Measurements from ENCODE around the gene C3orf22.
"Not testable (repeated sequence)": the region's sequence is repeated elsewhere in the genome, so short reads cannot be mapped to it uniquely, and the experiment has no call there.

The C3orf22 gene

DNA sequence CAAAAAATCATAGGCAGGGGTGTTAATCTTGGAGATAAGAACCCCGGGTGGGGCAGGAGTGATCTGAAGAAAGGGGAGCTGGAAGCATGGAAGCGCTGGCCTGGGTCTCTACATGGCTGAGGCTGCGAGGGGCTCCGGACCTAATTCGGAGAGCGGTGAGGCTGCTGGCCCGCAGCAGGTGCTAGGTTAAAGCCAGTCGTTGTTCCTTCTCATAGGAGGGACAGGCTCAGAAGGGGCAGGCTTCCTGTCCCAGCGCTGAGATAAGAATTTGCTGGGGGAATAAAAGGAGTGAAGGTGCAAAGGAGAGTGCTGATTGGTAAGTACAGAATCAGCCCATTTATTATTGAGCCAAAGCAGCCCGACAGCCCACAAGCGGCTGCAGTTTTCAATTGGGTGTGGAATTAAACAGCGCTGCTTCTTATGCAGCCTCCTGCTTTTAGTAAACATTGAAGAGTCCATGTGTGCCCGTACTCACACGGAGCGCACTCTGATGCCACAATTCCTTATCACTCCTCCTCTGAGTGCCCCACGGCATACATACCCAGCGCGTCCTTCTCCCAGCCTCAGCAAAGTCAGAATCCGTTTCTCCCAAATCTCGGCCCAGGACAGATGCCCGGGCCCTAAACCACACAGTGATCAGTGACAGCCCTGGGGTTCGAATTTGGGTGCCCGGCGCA is 17.6 kb downstream of the C3orf22 start:
- peaks cover 5% of the 10 kb centered on the region for H3K27me3 Mint-ChIP-seq
- H3K4me1 Mint-ChIP-seq = peaks cover 5% of the 10 kb centered on the region
- ATAC-seq (no peak), DNase-seq (no peak)
- H3K36me3 Mint-ChIP-seq (ENCODE audit: low read depth) = no peaks in the 10 kb centered on the region
- no peak overlapping the region for H3K4me3 Mint-ChIP-seq
- H3K27ac Mint-ChIP-seq = no peak overlapping the region
- peaks cover 4% of the 10 kb centered on the region for H3K9me3 Mint-ChIP-seq

DNA sequence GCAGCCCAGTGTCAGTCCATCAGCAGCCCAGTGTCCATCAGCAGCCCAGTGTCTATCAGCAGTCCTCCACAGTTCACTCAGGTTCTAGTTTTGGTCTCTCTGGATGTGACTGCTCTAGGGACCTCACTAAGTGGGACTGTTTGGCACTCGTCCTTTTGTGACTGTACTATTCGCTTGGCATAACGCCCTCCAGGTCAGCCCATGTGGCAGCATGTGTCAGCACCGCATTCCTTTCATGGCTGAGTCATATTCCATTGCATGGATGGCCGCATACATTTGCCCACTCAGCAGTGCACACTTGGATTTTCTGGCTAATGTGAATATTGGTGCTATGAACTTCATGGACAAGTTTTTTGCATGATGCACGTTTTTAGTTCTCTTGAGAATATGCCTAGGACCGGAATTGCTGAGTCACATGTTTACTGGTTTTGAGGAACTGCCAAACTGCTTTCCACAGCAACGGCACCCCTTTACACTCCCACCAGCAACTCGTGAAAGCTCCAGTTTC is 18.3 kb downstream of the C3orf22 start:
- Mint-ChIP-seq H3K27me3 (peaks cover 5% of the 10 kb centered on the region), H3K4me1 (peaks cover 5% of the 10 kb centered on the region), H3K27ac (no peak overlapping the region), H3K9me3 (peaks cover 4% of the 10 kb centered on the region), H3K4me3 (no peak overlapping the region), H3K36me3 (ENCODE audit: low read depth) (no peaks in the 10 kb centered on the region)
- ATAC-seq (no peak), DNase-seq (no peak)

DNA sequence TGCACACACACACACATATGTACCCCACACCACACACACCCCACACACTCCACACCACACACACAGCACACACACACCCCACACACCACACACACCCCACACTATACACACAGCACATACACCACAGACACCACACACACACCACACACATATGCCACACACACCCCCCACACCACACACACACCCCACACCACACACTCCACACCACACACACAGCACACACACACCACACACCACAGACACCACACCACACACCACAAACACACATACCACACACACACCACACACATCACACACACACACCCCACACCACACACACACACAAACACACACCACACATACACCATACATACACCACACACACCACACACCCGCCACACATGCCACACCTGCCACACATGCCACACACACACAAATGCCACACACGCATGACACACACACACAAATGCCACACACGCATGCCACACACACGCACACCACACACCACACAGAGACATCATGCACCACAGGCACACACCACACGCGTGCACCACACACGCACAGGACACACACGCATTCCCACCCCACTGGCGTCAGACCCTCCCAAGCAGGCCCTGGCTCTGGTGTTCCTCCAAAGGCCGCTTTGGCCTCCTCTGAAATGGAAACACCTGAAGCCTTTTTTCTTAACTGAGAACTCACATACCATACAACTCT is 19.0 kb downstream of the C3orf22 start:
- no peaks in the 10 kb centered on the region for H3K36me3 Mint-ChIP-seq (ENCODE audit: low read depth)
- ATAC-seq (no peak), DNase-seq (no peak)
- no peak overlapping the region for H3K4me3 Mint-ChIP-seq
- peaks cover 4% of the 10 kb centered on the region for H3K9me3 Mint-ChIP-seq
- H3K27ac Mint-ChIP-seq = no peak overlapping the region
- peaks cover 5% of the 10 kb centered on the region for H3K4me1 Mint-ChIP-seq
- peaks cover 9% of the 10 kb centered on the region for H3K27me3 Mint-ChIP-seq

DNA sequence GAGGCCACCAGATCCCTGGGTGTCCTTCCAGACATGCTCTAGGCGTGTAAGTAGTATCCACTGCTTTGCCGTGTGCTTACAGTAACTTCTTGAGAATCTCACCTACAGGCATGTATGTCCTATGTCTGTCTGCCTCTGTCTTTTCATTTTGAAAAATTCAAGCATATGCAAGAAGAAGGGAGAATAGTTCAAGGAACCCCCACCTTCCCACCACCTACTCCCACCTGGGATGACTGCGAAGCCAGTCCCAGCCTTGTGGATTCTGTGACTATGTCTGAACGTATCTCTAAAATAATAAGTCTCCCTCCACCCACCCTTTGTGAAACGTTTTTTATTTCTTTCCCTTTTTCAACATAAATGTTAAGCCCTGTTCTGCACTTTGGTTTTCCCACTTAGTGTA is 19.8 kb downstream of the C3orf22 start:
- H3K4me1 Mint-ChIP-seq = peaks cover 5% of the 10 kb centered on the region
- H3K27me3 Mint-ChIP-seq = peaks cover 9% of the 10 kb centered on the region
- H3K36me3 Mint-ChIP-seq (ENCODE audit: low read depth) = no peaks in the 10 kb centered on the region
- no peak for ATAC-seq
- H3K4me3 Mint-ChIP-seq = no peak overlapping the region
- no peak for DNase-seq
- no peak overlapping the region for H3K27ac Mint-ChIP-seq
- peaks cover 4% of the 10 kb centered on the region for H3K9me3 Mint-ChIP-seq

DNA sequence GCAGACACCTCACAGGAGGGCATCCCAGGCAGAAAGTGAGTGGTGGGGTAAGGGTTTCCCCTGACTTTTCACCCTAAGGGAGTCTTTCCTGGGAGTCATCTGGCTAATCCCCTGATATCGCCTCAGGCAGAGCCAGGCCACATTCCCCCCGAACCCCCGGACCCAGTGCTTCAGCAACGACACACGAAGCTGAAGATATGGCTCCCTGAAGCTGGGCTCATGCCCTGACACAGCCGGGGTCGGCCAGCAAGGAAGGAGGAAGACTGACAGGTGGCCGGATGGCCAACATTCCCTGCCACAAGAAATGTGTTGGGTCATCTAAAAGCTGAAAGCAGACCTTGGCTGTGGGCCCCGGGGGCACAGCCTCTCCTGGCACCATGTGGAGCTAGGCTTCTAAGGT is 20.4 kb downstream of the C3orf22 start:
- H3K4me3 Mint-ChIP-seq = no peak overlapping the region
- no peak for ATAC-seq
- no peaks in the 10 kb centered on the region for H3K36me3 Mint-ChIP-seq (ENCODE audit: low read depth)
- no peak overlapping the region for H3K27ac Mint-ChIP-seq
- peaks cover 15% of the 10 kb centered on the region for H3K27me3 Mint-ChIP-seq
- H3K4me1 Mint-ChIP-seq = peaks cover 5% of the 10 kb centered on the region
- DNase-seq = no peak
- H3K9me3 Mint-ChIP-seq = peaks cover 4% of the 10 kb centered on the region

DNA sequence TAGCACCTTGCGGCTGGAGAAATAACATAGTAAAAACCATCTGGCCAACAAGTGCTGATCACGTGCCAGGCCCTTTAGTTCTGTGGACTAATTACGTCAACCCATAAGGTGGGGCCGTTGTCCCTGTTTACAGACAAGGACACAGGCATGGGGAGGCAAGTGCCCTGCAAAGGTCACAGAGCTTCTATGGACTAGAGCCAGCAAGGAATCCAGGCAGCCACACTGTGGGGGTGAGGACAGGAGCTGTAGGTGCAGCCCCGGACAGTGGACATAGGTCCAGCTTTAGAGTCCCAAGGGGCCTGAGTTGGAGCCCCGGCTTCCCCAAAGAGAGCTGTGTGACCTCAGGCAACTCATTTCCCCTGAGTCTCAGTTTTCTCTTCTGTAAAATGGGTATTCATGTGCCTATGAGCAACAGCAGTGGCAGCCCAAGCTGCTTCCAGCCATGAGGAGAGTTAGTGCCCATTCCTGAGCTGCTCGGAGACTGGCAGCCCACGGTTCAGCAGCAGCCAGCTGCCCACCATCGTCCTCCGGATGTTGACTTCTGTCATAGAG is 20.9 kb downstream of the C3orf22 start:
- no peak overlapping the region for H3K4me3 Mint-ChIP-seq
- peaks cover 5% of the 10 kb centered on the region for H3K4me1 Mint-ChIP-seq
- ATAC-seq (no peak), DNase-seq (no peak)
- no peak overlapping the region for H3K27ac Mint-ChIP-seq
- H3K9me3 Mint-ChIP-seq = peaks cover 4% of the 10 kb centered on the region
- H3K36me3 Mint-ChIP-seq (ENCODE audit: low read depth) = no peaks in the 10 kb centered on the region
- peaks cover 15% of the 10 kb centered on the region for H3K27me3 Mint-ChIP-seq

DNA sequence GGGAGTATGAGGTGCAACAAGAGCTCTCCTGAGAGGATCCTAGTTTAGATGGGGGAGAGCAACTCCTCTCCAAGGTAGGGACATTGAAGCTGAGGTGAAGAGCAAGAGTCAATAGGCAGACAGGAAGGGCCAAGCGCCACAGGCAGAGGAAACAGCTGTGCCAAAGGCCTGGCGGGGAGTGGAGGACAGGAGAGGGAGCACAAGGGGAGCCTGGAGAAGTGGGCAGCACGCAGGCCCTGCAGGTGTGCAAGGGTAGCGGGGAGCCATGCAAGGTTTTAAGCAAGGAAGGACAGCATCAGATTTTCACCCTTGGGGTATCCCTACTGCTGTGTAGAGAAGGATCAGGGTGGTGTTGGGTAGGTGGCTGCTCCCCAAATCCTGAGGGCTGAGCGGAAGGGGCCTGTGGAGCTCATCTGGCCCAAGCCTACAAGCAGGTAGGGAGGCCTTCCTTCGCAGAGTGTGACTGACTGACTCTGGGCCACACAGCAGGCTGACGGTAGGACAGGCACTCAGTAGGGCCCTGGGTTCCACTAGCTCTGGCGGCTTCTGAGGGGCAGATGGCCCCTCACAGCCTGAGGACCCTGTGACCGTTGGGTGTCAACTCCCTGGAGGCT is 21.5 kb downstream of the C3orf22 start:
- no peak for ATAC-seq

DNA sequence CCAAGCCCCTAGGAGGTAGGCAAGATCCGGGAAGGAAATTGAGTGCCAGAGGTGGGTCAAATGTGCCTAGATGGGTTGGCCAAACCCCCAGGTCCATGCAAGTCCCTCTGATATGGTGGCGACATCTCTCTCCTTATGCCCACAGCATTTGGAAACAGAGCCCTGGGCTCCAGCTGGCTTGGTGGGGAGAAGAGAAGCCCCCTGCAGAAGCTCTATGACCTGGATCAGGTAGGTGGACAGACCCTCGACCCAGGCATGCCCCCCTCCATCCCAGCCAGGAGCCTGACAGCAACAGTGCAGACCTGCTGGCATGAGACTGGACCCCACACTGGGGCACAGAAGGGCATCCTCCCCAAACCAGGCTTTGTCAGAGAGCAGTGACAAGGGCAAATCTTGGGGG is 22.6 kb downstream of the C3orf22 start:
- DNase-seq (no peak), ATAC-seq (no peak)
- Mint-ChIP-seq H3K27me3 (peaks cover 15% of the 10 kb centered on the region), H3K36me3 (ENCODE audit: low read depth) (no peaks in the 10 kb centered on the region), H3K4me3 (no peak overlapping the region), H3K4me1 (peaks cover 5% of the 10 kb centered on the region), H3K9me3 (peaks cover 4% of the 10 kb centered on the region), H3K27ac (no peak overlapping the region)

More for the DNA sequence above, 21.5 kb downstream of the C3orf22 start:
- Mint-ChIP-seq H3K27me3 (peaks cover 15% of the 10 kb centered on the region), H3K36me3 (ENCODE audit: low read depth) (no peaks in the 10 kb centered on the region), H3K9me3 (peaks cover 4% of the 10 kb centered on the region), H3K27ac (no peak overlapping the region), H3K4me1 (peaks cover 5% of the 10 kb centered on the region), H3K4me3 (no peak overlapping the region)
- no peak for DNase-seq

DNA sequence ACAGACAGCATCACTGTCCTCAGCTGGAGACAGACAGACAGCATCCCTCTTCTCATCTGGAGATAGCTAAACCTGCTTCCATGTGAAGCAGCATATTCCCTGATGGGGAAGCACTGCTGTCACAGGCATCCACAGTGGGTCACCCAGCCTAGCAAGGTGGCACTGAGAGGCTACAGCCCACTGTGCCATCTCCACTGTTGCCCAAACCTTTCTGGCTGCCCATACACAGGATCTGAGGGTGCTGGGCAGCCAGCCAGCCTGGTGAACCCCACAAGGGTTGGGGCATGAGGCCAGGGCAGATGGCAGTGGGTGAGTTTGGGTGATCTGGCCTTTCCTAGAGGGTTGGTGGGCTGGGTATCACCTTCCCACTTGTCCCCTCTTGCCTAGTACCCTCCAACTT is 23.1 kb downstream of the C3orf22 start:
- Mint-ChIP-seq H3K27ac (no peak overlapping the region), H3K36me3 (ENCODE audit: low read depth) (no peaks in the 10 kb centered on the region), H3K27me3 (peaks cover 15% of the 10 kb centered on the region), H3K4me1 (peaks cover 2% of the 10 kb centered on the region), H3K4me3 (no peak overlapping the region), H3K9me3 (peaks cover 4% of the 10 kb centered on the region)
- no peak for DNase-seq
- ATAC-seq = no peak

DNA sequence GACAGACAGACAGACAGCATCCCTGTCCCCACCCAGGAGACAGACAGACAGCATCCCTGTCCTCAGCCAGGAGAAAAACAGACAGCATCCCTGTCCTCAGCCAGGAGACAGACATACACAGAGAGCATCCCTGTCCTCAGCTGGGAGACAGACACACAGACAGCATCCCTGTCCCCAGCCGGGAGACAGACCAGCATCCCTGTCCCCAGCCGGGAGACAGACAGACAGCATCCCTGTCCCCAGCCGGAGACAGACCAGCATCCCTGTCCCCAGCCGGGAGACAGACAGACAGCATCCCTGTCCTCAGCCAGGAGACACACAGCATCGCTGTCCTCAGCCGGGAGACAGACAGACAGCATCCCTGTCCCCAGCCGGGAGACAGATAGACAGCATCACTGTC is 24.0 kb downstream of the C3orf22 start:
- DNase-seq; H3K27ac Mint-ChIP-seq; H3K4me3 Mint-ChIP-seq; H3K4me1 Mint-ChIP-seq; H3K36me3 Mint-ChIP-seq (ENCODE audit: low read depth); ATAC-seq; H3K9me3 Mint-ChIP-seq: not testable (repeated sequence)
- peaks cover 10% of the 10 kb centered on the region for H3K27me3 Mint-ChIP-seq

DNA sequence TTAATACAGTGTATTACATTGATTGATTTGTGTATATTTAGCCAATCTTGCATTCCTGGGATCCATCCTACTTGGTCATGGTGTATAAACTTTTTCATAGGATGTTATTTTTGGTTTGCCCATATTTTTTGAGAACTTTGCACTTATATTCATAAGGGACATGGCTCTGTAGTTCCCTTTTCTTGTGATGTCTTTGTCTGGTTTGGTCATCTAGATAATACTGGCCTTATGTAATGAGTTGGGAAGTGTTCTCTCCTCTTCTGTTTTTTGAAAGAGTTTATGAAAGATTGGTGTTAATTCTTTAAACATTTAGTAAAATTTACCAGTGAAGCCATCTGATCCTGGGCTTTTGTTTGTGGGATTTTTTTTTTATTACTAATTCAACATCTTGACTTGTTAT is 25.2 kb downstream of the C3orf22 start:
- H3K4me3 Mint-ChIP-seq = no peak overlapping the region
- no peak for ATAC-seq

DNA sequence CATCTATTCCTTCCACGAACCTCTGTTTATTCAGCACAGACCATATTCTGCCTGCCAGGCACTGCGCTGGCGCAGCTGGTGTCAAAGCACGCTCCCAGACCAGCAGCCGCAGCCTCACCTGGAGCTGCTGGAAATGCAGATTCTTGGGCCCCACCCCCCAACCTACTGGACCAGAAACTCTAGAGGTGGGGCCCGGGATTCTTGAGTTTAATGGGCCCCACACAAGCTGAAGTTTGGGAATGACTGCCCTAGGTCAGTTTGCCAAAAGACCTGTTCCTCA is 27.7 kb downstream of the C3orf22 start:
- Mint-ChIP-seq H3K27me3 (peaks cover 10% of the 10 kb centered on the region), H3K4me3 (no peak overlapping the region), H3K27ac (no peak overlapping the region), H3K9me3 (no peaks in the 10 kb centered on the region), H3K36me3 (ENCODE audit: low read depth) (no peaks in the 10 kb centered on the region), H3K4me1 (no peaks in the 10 kb centered on the region)
- DNase-seq (no peak), ATAC-seq (no peak)

More for the DNA sequence above, 25.2 kb downstream of the C3orf22 start:
- Mint-ChIP-seq H3K4me1 (no peaks in the 10 kb centered on the region), H3K27me3 (peaks cover 10% of the 10 kb centered on the region), H3K9me3 (no peaks in the 10 kb centered on the region), H3K36me3 (ENCODE audit: low read depth) (no peaks in the 10 kb centered on the region), H3K27ac (no peak overlapping the region)
- no peak for DNase-seq

DNA sequence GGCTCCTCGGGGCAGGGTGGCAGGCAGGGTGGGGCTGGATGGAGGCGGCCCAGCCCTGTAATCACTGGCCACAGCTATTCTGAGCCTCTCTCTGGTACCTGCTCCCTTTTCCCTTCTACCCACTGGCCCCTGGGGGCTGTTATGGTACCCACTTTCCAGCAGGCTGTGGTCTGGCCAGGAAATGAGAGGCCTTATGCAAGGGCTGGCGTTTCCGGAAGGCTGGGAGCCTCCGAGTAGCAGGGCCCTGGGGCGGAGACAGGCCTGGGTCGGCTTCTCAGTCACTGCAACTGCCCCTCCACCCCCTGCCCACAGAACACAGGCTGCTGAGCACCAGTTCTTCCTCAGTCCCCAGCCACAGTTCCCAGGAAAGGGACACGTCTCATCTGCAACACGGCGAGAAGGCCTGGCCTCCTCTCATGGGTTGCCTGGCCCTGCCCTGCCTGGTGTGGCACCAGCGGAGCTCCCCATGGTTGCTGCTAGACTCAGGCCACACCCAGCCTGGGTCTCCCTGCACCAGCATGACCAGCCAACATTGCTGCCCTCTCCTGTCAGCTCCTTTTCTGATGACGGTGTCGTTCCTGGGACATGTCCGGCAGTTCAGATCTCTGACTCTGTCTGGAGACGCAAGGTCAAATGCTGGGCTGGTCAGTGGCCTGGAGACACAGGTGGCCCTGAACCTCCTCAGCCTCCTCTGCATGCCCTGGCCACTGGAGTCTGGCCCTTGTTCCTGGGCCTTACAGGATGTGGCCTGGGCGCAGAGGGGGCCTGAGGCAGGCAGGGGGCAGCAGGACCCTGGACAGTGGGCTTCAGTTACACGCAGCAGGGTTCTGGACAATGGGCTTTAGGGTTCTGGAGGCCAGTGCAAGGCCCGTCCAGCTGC is 28.3 kb downstream of the C3orf22 start:
- ATAC-seq (no peak), DNase-seq (no peak)
- H3K4me3 Mint-ChIP-seq = no peak overlapping the region
- no peaks in the 10 kb centered on the region for H3K36me3 Mint-ChIP-seq (ENCODE audit: low read depth)
- H3K27ac Mint-ChIP-seq = no peak overlapping the region
- H3K4me1 Mint-ChIP-seq = no peaks in the 10 kb centered on the region
- no peaks in the 10 kb centered on the region for H3K9me3 Mint-ChIP-seq
- peaks cover 12% of the 10 kb centered on the region for H3K27me3 Mint-ChIP-seq

DNA sequence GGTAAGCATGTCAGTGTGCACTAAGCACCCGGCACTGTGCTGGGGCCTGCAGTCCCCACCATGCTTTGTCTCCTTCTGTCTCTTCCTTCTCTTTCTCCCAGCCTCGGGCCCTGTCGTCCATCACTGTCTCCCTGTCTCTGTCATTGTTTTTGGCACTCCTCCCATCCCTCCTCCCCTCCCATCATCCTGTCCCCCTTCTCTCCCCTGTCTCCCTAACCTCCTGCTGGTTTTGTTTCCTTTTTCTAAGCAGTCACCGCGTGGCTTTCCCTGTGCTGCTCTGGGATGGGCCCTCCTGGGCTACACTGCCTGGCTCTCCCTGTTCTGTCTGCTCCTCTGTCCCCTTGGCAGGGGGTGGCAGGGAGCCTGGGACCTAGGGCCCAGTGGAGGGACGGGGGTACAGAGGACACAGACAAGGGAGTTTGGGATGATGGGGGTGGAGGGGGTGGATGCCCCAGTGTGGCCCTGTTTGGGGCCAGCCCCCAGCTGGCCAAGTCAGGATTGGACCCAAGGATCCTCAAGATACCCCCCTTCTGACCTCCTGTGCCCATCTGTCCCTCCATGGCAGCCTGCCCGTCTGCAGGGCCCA is 29.1 kb downstream of the C3orf22 start:
- Mint-ChIP-seq H3K4me3 (no peak overlapping the region), H3K27ac (no peak overlapping the region), H3K9me3 (no peaks in the 10 kb centered on the region), H3K36me3 (ENCODE audit: low read depth) (no peaks in the 10 kb centered on the region), H3K27me3 (peaks cover 8% of the 10 kb centered on the region), H3K4me1 (no peaks in the 10 kb centered on the region)
- no peak for ATAC-seq
- no peak for DNase-seq

All from activated naive CD8-positive, alpha-beta T cell treated with anti-CD3 and anti-CD28 coated beads, Interleukin-2, amount 50 U/mL, for 24 hours (primary cell).